ENCODE results near the gene POLR3G.

- TF ChIP-seq CTCF (IDR thresholded peaks at IDR 0.05) (no peak), POLR2A (IDR thresholded peaks at IDR 0.05) (no peak)
These were observed 60.3 kb downstream of the POLR3G start for GRCh38 chr5:90534922-90535321.

Data from esophagus squamous epithelium (tissue), 4 donors.